HG03039 (cell line): Measurements from ENCODE around the gene ASIC5.
"Not testable (repeated sequence)": the region's sequence is repeated elsewhere in the genome, so short reads cannot be mapped to it uniquely, and the experiment has no call there.

Experiments
- ATAC-seq: cut with Tn5 transposase; IDR thresholded peaks from one replicate; pipeline ENCODE4 v1.9.1; 2021; ENCODE audit warnings: mild to moderate bottlenecking, moderate library complexity; ENCODE audit not compliant: unreplicated experiment

Gene ASIC5, protein sequence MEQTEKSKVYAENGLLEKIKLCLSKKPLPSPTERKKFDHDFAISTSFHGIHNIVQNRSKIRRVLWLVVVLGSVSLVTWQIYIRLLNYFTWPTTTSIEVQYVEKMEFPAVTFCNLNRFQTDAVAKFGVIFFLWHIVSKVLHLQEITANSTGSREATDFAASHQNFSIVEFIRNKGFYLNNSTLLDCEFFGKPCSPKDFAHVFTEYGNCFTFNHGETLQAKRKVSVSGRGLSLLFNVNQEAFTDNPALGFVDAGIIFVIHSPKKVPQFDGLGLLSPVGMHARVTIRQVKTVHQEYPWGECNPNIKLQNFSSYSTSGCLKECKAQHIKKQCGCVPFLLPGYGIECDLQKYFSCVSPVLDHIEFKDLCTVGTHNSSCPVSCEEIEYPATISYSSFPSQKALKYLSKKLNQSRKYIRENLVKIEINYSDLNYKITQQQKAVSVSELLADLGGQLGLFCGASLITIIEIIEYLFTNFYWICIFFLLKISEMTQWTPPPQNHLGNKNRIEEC

GRCh38 chr4:155866177-155866576 lies at the start of gene ASIC5:
Gene ASIC5 (minus strand): TSS chr4:155866277. CDS start chr4:155866226, 51 bp downstream.
- ATAC-seq = no peak

- ATAC-seq = no peak
These were observed 48.7 kb upstream of the ASIC5 start for GRCh38 chr4:155914782-155915181.

GRCh38 chr4:155911905-155912304 lies 45.8 kb upstream of the ASIC5 start:
- ATAC-seq = no peak

DNA sequence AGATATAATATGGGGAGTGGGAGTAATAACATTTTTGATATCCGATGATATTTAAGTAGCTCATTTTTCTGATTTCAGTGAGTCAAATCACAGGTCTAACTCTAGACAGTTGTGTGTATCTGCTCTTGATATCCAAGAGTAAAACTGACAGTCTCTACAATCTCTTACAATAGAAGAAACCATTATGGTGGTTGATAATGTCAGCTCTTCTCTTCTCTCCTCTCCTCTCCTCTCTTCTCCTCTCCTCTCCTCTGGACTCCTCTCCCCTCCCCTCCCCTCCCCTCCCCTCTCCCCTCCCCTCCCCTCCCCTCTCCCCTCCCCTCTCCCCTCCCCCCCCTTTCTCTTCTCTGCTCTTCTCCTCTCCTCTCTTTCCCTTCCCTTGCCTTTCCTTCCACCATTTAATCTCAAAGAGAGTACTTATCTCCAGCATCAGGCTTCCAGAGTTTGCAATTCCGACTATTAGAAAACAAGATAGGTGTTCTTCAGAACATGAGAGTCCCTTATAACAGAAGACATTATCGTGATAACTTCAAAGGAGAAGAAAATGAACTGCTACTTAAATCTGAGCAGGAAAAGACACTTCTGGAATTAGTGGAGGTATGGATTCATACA lies 43.6 kb upstream of the ASIC5 start:
- no peak for ATAC-seq

DNA sequence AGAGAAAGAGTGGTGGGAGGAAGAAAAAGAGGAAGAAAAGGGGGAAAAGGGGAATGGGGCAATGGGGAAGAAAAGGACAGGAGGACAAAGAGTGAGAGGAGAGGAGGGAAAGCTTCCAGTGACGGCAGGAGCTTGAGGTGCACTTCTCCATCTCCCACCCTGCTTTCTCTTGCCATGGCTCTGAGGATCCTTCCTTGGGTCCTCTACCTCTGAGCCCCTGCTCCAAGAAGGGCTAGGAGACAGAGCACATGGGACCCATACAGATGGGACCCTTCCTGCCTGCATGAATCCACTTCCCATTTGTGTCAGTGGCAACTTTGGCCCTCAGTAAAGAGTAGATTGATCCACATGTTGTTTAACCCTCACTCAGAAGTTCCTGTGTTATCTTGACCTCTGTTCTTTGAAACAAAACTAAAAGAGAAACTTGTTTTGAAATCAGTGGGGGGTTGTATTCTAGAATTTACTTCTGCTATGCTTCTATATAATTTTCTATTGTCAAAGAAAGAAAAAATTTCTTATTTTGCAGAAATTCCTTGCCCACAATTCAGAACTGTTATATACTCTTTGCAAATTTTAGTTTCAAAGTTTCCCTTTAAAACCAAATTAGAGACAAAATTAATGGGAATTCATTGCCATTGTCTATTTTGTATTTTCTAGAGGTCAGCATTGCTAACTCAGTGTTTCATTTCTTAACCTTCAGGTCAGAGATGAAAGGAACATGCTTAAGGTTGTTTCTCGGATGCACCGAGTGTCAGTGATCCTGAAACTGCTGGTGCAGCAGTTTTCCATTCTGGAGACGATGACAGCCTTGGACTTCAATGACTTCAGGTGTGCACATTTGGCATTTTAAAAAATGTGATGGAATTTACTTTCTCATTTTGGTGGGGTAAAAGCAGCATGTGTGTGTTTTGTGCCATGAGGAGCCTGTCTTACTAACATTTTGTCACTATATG lies 42.4 kb upstream of the ASIC5 start:
- no peak for ATAC-seq

DNA sequence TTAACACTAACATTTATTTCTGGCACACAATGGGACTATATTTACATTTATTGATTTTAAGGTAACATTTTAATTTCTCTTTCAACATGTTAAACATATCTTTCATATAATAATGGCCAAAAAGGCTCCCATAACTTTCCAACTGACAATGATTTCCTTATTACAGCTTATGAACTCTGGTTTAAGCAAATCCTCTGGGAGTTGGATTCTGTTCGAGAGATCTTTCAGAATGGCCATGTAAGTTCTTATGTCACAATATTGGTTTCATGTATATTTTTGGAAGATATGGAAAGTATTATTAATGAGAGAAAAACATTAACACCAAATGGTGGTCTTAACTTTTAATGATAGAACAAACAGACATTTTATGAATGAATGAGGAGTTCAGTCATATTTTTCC lies 41.5 kb upstream of the ASIC5 start:
- no peak for ATAC-seq

DNA sequence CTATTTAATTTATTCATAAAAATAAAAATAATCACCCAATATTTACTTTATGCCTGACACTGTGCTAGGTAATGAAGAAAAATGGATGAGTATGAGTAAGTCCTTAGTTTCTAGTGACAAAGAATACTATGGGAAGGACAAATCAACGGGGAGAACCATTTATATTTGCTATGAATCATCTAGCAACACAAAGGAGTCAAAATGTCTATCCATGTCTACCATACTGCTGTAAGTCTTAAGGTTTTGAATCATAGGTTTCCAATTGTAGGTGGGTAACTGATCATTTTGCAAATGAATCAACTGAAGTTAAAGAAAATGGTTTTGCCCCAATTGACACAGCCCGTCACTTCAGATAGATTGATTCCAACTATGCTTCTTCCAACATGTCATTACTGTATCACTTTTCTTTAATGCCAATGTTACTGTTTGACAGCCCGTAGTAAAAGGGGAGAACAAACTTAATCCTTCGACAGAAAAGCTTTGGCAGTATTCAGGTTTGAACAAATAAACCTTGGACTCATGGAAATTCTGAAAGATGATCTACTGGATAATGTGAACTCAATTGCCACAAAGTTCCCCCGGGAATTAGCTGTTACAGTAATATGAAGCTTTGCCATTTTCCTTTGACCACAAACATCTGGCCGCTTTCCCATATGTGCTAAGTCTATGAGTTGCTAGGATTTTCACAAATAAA lies 40.6 kb upstream of the ASIC5 start:
- ATAC-seq = no peak

DNA sequence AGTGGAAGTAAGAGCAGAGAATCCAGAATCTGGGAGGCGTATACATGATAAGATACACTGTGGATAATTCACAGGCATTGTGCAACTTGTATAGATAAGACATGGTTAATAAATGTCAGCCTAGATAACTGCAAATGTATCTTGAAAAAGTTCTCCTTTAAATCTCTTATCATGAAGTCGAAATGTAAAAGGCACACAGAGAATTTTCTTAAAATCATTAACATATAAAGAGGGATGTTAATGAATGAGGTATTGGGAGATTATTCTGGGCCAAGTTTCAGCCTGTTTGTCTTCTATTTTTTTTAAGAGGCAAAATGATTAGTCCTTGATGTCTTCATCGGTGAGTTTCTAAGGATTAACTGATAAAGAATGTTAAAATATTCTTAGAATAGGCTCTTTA lies 38.3 kb upstream of the ASIC5 start:
- no peak for ATAC-seq

DNA sequence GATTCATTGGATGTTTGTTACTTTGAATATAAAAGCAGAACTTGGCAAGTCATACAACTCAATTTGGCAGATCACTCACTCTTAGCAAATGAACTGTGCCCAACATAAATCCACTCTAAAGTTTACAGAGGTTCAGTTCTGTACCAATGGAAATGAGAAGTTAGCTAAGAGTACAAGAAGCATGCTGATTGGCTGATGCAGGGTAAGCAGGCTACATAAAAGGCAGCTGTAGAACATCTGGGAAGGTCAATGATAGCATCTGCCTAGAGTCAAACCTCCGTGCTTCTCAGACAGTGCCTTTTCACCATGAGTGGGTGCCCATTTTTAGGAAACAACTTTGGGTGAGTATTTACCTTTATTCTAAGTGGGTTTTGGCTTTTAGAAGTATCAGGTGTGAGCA lies 37.4 kb upstream of the ASIC5 start, which contains the start of gene TDO2:
TDO2 (plus strand) TSS at position 244 of the 400 bp plus-strand sequence; CDS start at position 307, 63 bp downstream.
- ATAC-seq = no peak

DNA sequence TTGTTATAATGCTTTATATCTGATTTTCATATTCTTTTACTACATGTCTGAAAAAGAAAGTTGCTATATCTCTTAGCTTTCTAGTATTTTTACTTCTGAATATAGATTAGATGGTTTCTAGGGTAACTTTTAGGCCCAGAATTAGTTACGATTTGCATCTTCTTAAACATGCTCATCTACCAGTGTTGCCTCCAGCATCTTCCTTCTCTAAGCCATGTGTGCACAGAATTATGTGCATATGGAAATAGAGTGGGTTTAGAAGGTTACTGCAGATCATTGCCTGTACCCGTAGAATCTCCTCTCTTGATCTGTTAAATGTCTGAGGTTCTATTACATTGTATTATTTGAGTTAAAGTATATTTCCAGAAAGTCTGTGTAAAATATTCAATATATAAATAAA lies 34.9 kb upstream of the ASIC5 start:
- no peak for ATAC-seq

DNA sequence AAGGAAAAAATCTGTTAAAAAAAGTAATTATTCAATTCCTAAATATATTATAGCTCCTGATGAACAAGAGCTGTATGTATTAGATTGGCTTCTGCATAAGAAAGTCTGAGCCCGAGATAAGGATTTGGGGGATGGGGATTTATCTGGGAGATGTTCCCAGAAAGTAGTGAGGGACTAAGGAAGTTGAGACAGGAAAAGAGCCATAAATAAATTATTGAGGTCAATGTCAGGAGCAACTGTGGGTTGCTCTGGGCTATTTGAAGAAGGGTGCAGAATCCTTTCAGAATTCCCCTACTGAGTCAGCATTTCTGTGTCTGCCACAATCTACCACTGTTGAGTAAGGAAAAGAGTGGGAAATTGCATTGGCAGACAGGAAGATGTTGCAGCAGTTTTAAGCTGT lies 34.3 kb upstream of the ASIC5 start:
- no peak for ATAC-seq

GRCh38 chr4:155899891-155900290 lies 33.8 kb upstream of the ASIC5 start:
- ATAC-seq = no peak

DNA sequence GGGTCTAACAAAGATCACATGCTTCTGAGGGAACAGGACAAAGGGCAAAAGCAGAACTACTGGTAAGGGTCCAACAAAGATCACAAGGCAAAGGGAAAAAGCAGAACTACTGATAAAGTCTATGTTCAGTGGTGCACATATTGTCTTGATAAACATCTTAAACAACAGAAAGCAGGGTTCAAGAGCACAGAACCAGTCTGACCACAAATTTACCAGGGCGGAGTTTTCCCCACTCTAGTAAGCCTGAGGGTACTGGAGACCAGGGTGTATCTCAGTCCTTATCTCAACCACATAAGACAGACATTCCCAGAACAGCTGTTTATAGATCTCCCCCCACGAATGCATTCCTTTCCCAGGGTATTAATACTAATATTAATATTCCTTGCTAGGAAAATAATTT lies 32.3 kb upstream of the ASIC5 start:
- ATAC-seq = not testable (repeated sequence)

DNA sequence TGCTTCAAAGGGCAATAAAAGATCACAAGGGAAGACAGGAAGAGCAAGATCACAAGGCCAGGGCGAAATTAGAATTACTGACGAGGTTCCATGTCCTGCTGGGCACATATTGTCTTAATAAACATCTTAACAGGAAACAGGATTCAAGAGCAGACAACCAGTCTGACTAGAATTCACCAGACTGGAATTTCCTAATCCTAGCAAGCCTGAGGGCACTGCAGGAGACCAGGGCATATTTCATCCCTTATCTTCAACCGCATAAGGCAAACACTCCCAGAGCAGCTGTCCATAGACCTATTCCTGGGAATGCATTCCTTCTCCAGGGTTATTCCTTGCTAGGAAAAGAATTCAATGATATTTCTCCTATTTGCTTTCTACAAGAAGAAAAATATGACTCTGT lies 25.0 kb upstream of the ASIC5 start:
- ATAC-seq = no peak

- ATAC-seq = no peak
These were observed 23.9 kb upstream of the ASIC5 start for GRCh38 chr4:155889946-155890345.

DNA sequence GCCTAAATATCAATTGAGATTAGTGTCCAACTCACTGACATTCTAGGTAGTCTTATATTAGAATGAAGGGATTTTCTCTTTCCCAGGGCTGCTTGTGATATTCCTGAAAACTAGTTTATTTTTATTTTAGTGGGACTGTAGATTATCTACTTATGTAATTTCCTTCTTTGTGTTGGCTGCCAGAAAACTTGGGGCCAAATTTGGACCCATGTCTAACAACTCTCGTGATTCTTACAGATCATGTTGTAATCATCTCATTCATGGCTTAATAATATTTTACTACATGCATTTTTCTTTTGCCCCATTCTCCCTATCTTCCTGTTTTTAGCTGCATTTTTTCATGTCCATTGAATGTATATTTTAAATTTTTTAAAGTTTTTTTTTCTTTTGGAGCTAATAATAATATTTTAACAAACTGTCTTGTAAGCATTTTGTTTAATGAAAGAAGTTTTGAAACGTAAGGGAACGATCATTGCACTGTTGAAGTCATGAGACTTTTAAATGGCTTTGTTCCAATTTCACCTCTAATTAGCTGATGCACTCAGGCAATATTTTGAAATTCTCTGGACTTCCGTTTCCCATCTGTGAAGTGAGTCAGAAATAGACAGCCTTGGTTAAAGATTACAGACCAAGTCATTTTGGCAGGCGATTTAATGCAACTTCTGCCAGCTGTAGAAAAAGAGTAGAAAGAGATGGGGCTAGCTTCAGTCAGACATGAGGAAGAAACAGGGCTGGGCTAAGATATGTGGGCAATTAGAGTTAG lies 23.1 kb upstream of the ASIC5 start:
- no peak for ATAC-seq

GRCh38 chr4:155887847-155888570 lies 21.9 kb upstream of the ASIC5 start:
- no peak for ATAC-seq

- no peak for ATAC-seq
These were observed 21.0 kb upstream of the ASIC5 start for GRCh38 chr4:155887045-155887444.

GRCh38 chr4:155885666-155886065 lies 19.6 kb upstream of the ASIC5 start:
- ATAC-seq = no peak
